Activated CD4-positive, alpha-beta T cell treated with anti-CD3 and anti-CD28 coated beads, Interleukin-2, amount 10 ng/mL, durations not matched to agents 7 days and 5 days (primary cell): ENCODE measurements around the gene LPCAT2. TPM values are rescaled to one million over a fixed set of nuclear protein-coding genes. Genes with fewer than 3 reads are reported as not detected.

Experiments used
- CTCF ChIA-PET: fragments of 350-600 bp; sonication (Branson Sonifier 250); formaldehyde crosslinking; loops from one replicate; lab custom pipeline; 2021; ENCODE audit warnings: antibody characterized with exemption; lab: Charles Lee
- POLR2A ChIA-PET: fragments of 350-600 bp; sonication (Branson Sonifier 250); formaldehyde crosslinking; loops from one replicate; lab custom pipeline; 2021; ENCODE audit warnings: antibody characterized with exemption; lab: Charles Lee
- DNase-seq: peaks from one replicate; pipeline ENCODE4 v3.0.0-alpha.2; 2020
- H3K27ac Mint-ChIP-seq: one replicate; pipeline ENCODE4 v1.8.0; 2021; ENCODE audit warnings: mild to moderate bottlenecking, moderate library complexity, mixed read lengths
- H3K27me3 Mint-ChIP-seq: one replicate; pipeline ENCODE4 v1.8.0; 2021; ENCODE audit warnings: mixed read lengths
- H3K36me3 Mint-ChIP-seq: one replicate; pipeline ENCODE4 v1.8.0; 2021; ENCODE audit warnings: low read depth, mixed read lengths
- H3K4me1 Mint-ChIP-seq: one replicate; pipeline ENCODE4 v1.8.0; 2021; ENCODE audit warnings: mixed read lengths
- H3K4me3 Mint-ChIP-seq: one replicate; pipeline ENCODE4 v1.8.0; 2021; ENCODE audit warnings: mild to moderate bottlenecking, moderate library complexity, mixed read lengths
- H3K9me3 Mint-ChIP-seq: one replicate; pipeline ENCODE4 v1.8.0; 2021; ENCODE audit warnings: mixed read lengths
- total RNA-seq, 2 experiments: library from RNA; stranded (reverse); gene quantifications; one replicate each; pipeline ENCODE4 v1.2.3, GENCODE V29; 2021

The LPCAT2 gene
- total RNA-seq, 2 experiments from 2014 or later, result 0.30 to 0.87 TPM

DNA sequence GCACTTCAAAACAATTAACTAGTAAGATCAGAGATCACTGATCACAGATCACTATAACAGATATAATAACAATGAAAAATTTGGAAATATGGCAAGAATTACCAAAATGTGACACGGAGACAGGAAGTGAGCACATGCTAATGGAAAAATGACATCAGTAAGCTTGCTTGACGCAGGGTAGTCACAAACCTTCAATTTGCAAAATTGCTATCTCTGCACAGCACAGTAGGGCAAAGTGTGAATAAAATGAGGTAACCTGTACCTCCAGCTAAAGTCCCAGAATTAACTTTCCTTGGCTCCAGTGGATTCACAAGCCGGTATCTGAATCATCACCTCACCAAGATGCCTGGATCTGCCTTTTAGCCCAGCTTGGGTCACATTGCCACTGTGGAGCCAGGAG is 34.1 kb upstream of the LPCAT2 start:
- no peak overlapping the region for H3K4me3 Mint-ChIP-seq
- no peaks in the 10 kb centered on the region for H3K9me3 Mint-ChIP-seq
- no peak overlapping the region for H3K27ac Mint-ChIP-seq
- DNase-seq, result no peak
- peaks cover 10% of the 10 kb centered on the region for H3K4me1 Mint-ChIP-seq
- H3K36me3 Mint-ChIP-seq, result no peaks in the 10 kb centered on the region
- POLR2A ChIA-PET, result no interaction called here
- H3K27me3 Mint-ChIP-seq, result peaks cover 21% of the 10 kb centered on the region
- CTCF ChIA-PET, result interaction anchor here (3.7 kb wide), 1 partner anchor 9 kb away, joined by 19 read pairs; no protein-coding TSS in a partner anchor

DNA sequence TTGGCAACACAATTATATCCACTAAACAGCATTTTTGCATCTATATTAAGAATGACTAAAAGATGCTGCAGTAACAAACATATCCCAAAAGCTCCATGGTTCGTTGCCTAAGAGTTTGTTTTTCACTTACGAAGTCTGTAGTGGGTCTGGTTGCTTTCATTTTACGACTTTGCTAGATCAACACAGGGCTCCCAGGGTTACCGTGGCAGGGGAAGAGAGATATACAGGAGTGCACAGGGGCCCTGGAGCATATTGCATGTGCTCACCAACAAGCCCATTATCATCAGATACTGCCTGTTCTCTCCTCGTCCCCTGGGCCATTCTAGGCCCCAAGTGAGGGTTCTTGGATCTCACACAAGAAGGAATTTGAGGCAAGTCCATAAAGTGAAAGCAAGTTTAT is 33.0 kb upstream of the LPCAT2 start:
- Mint-ChIP-seq H3K27me3 (peaks cover 30% of the 10 kb centered on the region), H3K27ac (no peak overlapping the region), H3K4me3 (no peak overlapping the region), H3K4me1 (peaks cover 10% of the 10 kb centered on the region), H3K9me3 (no peaks in the 10 kb centered on the region), H3K36me3 (no peaks in the 10 kb centered on the region)
- ChIA-PET POLR2A (no interaction called here), CTCF (interaction anchor here (3.7 kb wide), 1 partner anchor 10 kb away, joined by 19 read pairs; no protein-coding TSS in a partner anchor)
- DNase-seq, result no peak

DNA sequence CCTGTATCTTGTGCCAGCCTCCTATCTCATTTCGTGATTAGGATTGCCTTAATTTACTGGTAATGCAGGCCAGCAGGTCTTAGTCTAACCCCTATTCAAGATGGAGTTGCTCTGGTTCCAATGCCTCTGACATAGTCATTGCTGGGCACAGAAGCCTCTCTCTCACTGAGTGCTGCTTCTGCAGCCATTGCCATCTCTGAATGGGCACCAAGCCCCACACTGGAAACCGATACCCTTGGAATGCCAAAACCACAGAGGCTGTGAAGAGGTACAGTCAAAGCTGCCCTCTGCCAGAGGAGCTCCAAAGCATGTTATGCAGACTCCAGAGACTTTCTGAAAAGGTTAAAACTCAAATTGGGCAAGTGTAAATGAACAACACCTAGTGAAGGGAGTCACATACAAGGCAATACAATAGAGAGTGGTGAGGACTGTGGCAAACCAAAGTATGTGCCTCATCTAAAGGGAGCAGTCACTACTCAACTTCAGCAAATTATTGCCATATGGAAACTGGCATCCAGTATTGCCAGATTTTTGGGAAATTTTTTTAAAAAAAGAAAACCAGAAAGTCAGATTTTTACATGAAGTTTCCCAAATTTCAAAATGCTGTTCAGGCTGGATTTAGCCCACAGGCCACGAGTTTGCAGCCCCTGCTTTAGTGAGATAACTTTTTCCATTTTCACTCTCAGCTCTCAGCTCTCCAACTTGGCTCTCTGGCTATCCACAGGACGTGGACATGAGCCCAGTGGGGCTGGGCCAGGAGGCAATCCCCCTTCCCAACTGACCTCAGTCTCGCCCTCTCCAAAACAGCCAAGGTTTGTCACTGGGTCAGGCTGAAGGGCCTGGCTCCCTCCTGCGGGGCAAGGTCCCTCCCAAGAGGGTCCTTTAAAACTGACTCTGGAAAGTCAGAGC is 32.0 kb upstream of the LPCAT2 start:
- no peak overlapping the region for H3K27ac Mint-ChIP-seq
- peaks cover 40% of the 10 kb centered on the region for H3K27me3 Mint-ChIP-seq
- no peak for DNase-seq
- H3K36me3 Mint-ChIP-seq, result no peaks in the 10 kb centered on the region
- peaks cover 4% of the 10 kb centered on the region for H3K4me1 Mint-ChIP-seq
- H3K4me3 Mint-ChIP-seq, result no peak overlapping the region
- CTCF ChIA-PET, result no interaction called here
- POLR2A ChIA-PET, result interaction anchor here (0.7 kb wide), 1 partner anchor 12 kb away, joined by 3 read pairs; no protein-coding TSS in a partner anchor
- H3K9me3 Mint-ChIP-seq, result no peaks in the 10 kb centered on the region

DNA sequence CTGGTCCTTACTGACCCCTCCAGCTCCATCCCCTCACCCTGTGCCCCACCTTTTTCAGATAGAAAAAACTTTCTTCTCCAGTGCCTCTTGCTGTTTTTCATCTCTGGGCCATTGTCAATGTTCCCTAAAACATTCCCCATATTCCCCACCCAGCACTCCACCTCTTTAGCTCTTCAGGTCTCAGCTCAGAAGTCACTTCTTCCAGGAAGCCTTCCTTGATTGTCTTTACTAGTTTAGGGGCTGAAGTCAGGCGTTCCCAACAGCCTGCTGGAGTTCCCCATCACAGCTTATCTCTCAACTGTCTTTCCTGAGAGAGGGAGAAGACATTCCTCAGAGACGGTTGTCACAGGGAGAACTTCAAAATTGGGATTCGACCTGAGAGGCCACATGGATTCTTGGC is 31.1 kb upstream of the LPCAT2 start:
- CTCF ChIA-PET, result no interaction called here
- peaks cover 4% of the 10 kb centered on the region for H3K4me1 Mint-ChIP-seq
- H3K4me3 Mint-ChIP-seq, result no peak overlapping the region
- H3K27me3 Mint-ChIP-seq, result peaks cover 45% of the 10 kb centered on the region
- no peak for DNase-seq
- no peaks in the 10 kb centered on the region for H3K36me3 Mint-ChIP-seq
- H3K27ac Mint-ChIP-seq, result no peak overlapping the region
- H3K9me3 Mint-ChIP-seq, result no peaks in the 10 kb centered on the region
- POLR2A ChIA-PET, result interaction anchor here (0.7 kb wide), 1 partner anchor 11 kb away, joined by 3 read pairs; no protein-coding TSS in a partner anchor

DNA sequence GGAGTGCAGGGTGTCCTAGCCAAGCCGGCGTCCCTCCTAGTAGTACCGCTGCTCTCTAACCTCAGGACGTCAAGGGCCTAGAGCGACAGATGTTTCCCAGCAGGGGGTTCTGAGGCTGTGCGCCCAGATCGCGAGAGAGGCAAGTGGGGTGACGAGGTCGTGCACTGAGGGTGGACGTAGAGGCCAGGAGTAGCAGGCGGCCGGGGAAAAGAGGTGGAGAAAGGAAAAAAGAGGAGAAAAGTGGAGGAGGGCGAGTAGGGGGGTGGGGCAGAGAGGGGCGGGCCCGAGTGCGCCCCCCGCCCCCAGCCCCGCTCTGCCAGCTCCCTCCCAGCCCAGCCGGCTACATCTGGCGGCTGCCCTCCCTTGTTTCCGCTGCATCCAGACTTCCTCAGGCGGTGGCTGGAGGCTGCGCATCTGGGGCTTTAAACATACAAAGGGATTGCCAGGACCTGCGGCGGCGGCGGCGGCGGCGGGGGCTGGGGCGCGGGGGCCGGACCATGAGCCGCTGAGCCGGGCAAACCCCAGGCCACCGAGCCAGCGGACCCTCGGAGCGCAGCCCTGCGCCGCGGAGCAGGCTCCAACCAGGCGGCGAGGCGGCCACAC is 29.9 kb upstream of the LPCAT2 start, which contains the start of gene MMP2:
TSS of gene MMP2 (plus strand) at position 372 of the 603 bp plus-strand sequence. CDS start 282 bp downstream, outside the sequence.
- H3K27me3 Mint-ChIP-seq, result peaks cover 45% of the 10 kb centered on the region
- DNase-seq, result no peak
- no peaks in the 10 kb centered on the region for H3K9me3 Mint-ChIP-seq
- no peaks in the 10 kb centered on the region for H3K36me3 Mint-ChIP-seq
- H3K4me3 Mint-ChIP-seq, result peak within 1 kb of the TSS; percentile 34
- ChIA-PET CTCF (no interaction called here), POLR2A (no interaction called here)
- H3K4me1 Mint-ChIP-seq, result peaks cover 4% of the 10 kb centered on the region
- no peak within 1 kb of the TSS for H3K27ac Mint-ChIP-seq

DNA sequence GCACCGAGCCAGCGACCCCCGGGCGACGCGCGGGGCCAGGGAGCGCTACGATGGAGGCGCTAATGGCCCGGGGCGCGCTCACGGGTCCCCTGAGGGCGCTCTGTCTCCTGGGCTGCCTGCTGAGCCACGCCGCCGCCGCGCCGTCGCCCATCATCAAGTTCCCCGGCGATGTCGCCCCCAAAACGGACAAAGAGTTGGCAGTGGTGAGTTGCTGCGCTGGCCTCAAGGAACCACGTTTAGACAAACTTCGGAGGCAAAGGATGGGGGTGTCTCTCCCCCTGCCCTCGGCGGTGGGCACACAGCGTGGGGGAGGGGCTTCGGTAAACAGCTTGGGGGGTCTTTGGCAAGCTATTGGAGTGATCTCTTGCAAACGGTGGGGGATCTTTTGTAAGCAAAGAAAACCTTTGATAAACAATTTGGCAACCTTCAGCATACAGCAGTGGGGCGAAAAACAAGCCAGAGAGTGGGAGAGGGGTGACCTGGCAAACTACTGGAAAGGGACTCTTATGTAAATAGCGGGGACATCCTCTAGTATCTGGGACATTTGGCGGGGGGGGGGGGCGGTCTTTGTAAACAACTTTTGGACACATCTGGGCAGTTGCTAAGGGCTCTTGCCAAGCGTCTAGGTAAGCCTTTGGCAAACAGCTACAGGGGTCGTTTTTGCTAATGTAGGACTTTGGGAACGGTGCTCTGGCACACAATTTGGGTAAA is 29.3 kb upstream of the LPCAT2 start:
- Mint-ChIP-seq H3K27me3 (peaks cover 45% of the 10 kb centered on the region), H3K4me3 (peak overlapping the region; percentile 34), H3K27ac (no peak overlapping the region), H3K36me3 (no peaks in the 10 kb centered on the region), H3K9me3 (no peaks in the 10 kb centered on the region), H3K4me1 (peaks cover 4% of the 10 kb centered on the region)
- ChIA-PET POLR2A (no interaction called here), CTCF (no interaction called here)
- no peak for DNase-seq

DNA sequence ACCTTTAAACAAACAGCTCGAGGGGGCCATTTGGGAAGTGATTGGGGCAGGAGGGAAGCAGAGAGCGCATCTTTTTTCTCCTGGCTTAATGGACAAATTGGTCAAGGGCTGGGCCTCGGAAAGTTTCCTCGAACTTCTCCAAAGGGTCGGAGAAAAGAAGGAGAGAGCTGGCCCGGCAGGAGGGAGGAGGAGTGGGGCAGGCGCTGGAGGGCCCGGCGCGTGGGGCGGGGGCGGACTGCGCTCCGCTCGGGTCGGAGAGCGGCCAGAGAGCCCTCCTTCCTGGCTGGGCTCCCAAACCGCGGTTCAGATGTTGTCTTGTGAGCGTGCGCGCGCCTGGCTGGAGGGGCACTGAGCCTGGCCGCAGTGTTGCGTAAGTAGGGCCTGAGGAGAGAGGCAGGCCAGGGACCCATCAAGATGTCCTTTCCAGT is 28.6 kb upstream of the LPCAT2 start:
- no peak overlapping the region for H3K27ac Mint-ChIP-seq
- H3K9me3 Mint-ChIP-seq, result no peaks in the 10 kb centered on the region
- H3K27me3 Mint-ChIP-seq, result peaks cover 45% of the 10 kb centered on the region
- H3K36me3 Mint-ChIP-seq, result no peaks in the 10 kb centered on the region
- CTCF ChIA-PET, result interaction anchor here (0.6 kb wide), 1 partner anchor 224 kb away, joined by 4 read pairs; no protein-coding TSS in a partner anchor
- no peak for DNase-seq
- POLR2A ChIA-PET, result no interaction called here
- no peak overlapping the region for H3K4me3 Mint-ChIP-seq
- peaks cover 4% of the 10 kb centered on the region for H3K4me1 Mint-ChIP-seq

DNA sequence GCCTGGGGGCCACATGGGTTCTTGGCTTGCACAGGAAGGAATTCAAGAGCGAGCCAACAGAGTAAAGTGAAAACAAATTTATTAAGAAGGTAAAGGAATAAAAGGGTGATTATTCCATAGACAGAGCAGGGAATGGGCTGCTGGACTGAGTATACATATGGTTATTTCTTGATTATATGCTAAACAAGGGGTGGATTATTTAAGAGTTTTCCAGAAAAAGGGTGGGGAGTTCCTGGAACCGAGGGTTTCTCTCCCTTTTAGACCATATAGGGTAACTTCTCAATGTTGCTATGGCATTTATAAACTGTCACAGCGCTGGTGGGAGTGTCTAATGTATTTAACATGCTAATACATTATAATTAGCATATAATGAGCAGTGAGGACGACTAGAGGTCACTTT is 27.8 kb upstream of the LPCAT2 start:
- ChIA-PET CTCF (no interaction called here), POLR2A (no interaction called here)
- Mint-ChIP-seq H3K36me3 (no peaks in the 10 kb centered on the region), H3K9me3 (no peaks in the 10 kb centered on the region), H3K27me3 (peaks cover 45% of the 10 kb centered on the region), H3K4me1 (peaks cover 4% of the 10 kb centered on the region), H3K27ac (no peak overlapping the region), H3K4me3 (no peak overlapping the region)
- DNase-seq, result no peak

DNA sequence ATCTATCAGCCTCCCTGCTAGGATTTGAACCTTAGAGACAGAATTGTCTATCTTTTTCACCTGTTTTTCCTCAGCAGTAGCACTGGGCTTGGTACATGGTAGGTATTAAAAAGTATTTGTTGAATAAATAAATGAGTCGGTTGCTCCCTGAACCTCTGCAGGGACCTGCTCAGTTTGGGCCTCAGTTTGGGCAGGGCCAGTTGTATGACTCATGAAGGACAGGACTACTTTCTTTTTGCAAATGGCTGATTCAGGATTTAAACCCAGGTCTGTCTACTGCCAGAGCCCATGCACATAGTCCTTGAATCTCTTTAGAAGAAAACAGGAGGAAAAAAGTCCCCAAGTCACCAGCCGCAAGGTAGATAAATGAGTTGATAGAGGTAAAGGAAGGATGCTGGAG is 26.8 kb upstream of the LPCAT2 start:
- Mint-ChIP-seq H3K27me3 (peaks cover 45% of the 10 kb centered on the region), H3K27ac (no peak overlapping the region), H3K36me3 (no peaks in the 10 kb centered on the region), H3K4me3 (no peak overlapping the region), H3K9me3 (no peaks in the 10 kb centered on the region), H3K4me1 (peaks cover 4% of the 10 kb centered on the region)
- DNase-seq, result no peak
- ChIA-PET CTCF (no interaction called here), POLR2A (no interaction called here)

DNA sequence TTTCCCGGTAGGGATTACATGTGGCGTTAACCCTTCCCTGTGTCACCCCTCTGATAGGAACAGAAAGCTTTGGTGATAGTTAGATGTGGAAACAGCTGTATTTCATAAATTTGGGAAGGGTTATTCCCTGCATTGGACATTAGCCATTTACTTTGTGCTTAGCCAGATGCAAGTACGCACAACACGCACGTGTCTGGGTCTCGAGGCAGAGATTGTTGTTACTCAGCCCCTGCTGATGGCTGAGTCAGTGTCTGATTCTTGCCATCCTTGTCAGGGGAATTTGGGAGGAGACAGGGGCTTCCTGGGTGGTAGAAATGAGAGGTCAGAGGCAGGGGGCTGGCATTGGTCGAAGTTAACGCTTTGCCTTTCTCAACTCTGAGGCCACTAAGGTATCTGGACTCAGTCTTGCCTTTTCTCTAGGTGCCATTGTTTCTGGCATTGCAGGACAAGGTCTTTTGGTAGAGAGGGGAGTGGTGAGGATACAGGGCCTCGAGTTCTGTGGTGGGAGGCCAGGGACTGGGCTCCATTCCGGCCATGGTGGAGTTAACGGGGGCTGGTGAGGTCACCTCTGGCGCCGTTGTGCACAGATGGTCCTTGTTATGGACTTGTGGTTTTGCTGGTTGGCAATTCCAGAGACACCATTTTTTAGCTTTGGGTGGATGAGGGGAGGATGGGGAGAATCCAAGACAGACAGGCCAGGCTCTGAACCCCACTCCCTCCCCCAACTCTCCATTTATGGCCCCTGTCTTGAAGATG is 21.6 kb upstream of the LPCAT2 start:
- Mint-ChIP-seq H3K27me3 (peaks cover 2% of the 10 kb centered on the region), H3K36me3 (no peaks in the 10 kb centered on the region), H3K9me3 (no peaks in the 10 kb centered on the region), H3K27ac (no peak overlapping the region), H3K4me1 (no peaks in the 10 kb centered on the region), H3K4me3 (no peak overlapping the region)
- no peak for DNase-seq
- ChIA-PET POLR2A (no interaction called here), CTCF (no interaction called here)

DNA sequence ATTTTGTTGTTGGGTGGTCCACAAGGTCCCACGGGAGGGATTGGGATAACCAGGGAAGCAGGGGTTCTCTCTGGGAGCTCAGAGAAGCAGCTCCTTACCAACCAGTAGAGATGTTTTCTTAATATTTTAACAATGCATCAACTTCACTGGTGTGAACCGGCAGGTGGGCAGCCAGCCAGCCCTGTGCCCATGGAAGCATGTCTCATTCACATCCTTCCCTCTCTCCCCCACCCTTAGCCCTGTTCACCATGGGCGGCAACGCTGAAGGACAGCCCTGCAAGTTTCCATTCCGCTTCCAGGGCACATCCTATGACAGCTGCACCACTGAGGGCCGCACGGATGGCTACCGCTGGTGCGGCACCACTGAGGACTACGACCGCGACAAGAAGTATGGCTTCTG is 20.6 kb upstream of the LPCAT2 start:
- no peaks in the 10 kb centered on the region for H3K27me3 Mint-ChIP-seq
- DNase-seq, result no peak
- ChIA-PET POLR2A (interaction anchor here (0.5 kb wide), 1 partner anchor 11 kb away, joined by 3 read pairs; no protein-coding TSS in a partner anchor), CTCF (no interaction called here)
- H3K27ac Mint-ChIP-seq, result no peak overlapping the region
- H3K4me3 Mint-ChIP-seq, result no peak overlapping the region
- no peaks in the 10 kb centered on the region for H3K4me1 Mint-ChIP-seq
- H3K36me3 Mint-ChIP-seq, result no peaks in the 10 kb centered on the region
- H3K9me3 Mint-ChIP-seq, result no peaks in the 10 kb centered on the region
